HT1080 (cell line): Measurements from ENCODE around the gene SCFD2. TPM values are rescaled to one million over a fixed set of nuclear protein-coding genes. Genes with fewer than 3 reads are reported as not detected.

Experiments
- DNase-seq: peaks from one replicate; pipeline ENCODE4 v3.0.0-alpha.2; 2015; ENCODE audit warnings: low read depth
- total RNA-seq: library from RNA; depleted of rRNA; stranded (reverse); fragments of >200 nt; shearing (Covaris generic); gene quantifications from 2 replicates; pipeline ENCODE4 v1.2.3, GENCODE V29; 2014

SCFD2 gene
- total RNA-seq, 1 experiment from 2014 or later, result 28.0 TPM

DNA sequence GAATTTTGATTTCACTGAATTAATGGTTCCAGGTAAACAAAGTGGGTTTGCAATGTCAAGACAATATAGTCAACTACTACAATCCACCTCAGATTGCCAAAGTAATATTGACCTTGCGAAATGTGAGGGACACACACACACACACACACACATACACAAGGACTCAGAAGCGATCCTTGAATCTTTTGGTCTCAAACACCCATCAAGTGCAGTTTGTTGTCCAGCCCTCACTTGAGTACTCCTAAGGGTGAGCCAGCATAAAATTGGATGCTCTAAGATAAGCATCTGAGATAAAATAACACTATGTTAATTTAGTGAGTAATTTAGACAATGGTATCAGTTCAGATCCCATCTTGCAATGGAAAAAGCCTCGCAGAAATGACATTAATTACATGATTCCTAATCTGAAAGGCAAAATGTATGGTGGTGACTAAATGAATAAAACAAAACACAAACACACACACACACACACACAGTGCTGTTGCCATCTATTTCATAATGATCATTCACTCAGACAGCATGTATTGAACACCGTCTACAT, 401.2 kb downstream of the SCFD2 start:
- DNase-seq, result no peak

DNA sequence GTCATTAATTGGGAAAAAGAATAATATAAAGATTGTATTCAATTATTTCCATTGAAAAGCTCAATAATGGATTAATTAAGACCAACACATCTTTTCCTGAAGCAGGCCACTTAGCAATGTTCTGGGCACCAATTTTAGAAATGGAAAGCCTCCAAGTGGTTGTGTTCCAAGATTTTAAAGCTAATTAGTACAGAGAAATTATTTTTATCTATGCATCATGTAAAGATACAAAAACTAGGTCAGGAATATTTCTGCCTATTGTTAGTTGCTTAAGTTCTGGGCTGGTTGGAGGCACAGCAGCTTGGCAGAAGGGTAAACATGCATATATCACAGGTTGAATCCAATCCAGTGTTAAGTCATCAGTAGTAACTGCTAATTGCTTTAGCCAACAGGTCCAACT, 401.9 kb downstream of the SCFD2 start:
- no peak for DNase-seq

- no peak for DNase-seq
These were observed 403.1 kb downstream of the SCFD2 start for GRCh38 chr4:52962721-52963120.

DNA sequence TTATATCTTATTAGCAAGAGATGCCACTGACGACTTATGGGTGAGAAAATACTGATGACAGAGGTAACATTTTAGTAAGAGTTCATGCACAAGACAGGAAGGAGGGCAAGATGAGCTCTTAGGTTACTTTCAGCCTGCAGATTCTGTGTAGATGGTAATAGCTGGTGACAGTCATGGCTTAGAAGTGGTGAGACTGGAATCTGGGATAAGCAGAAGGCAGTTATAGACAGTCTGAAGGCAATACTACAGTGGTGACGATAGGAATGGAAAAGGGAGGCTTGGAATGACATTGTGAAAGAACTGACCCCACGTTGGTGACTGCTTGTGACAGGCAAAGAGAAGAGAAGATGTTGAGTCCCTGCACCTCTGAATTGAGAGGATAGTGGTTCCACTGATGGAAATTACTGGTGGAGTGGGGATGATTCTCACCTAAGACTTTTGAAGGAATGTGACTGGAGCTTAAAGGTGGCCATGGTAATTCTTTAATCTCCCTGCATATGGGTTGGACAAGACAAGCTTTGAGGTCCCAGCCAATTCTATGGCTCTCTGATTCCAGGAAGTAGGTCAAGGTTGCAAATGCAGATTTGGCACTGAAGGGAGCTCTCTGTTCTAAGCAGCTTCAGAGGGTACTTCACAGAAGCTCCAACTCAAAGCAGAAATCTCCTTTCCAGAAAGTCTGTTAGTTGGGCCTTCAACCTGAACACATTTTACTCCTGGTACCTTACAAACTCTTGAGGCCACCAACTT, 404.0 kb downstream of the SCFD2 start:
- DNase-seq, result no peak

DNA sequence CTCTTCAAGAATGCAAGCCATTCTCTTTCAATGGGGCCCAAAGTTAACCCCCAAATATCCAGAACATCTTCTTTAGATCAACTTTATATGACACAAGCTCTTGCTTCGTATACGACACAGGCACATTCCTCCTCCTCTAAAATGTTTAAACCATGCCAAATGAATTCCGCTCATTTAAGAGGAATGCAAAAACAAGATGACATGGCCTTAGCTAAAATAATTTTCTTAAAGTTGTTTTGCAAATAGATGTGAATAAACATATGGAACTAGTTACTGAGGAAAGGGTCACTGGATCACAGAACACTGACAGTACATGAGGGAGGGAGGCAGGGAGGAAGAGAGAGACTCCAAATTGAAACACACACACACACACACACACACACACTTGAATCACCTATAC, 406.3 kb downstream of the SCFD2 start:
- no peak for DNase-seq

DNA sequence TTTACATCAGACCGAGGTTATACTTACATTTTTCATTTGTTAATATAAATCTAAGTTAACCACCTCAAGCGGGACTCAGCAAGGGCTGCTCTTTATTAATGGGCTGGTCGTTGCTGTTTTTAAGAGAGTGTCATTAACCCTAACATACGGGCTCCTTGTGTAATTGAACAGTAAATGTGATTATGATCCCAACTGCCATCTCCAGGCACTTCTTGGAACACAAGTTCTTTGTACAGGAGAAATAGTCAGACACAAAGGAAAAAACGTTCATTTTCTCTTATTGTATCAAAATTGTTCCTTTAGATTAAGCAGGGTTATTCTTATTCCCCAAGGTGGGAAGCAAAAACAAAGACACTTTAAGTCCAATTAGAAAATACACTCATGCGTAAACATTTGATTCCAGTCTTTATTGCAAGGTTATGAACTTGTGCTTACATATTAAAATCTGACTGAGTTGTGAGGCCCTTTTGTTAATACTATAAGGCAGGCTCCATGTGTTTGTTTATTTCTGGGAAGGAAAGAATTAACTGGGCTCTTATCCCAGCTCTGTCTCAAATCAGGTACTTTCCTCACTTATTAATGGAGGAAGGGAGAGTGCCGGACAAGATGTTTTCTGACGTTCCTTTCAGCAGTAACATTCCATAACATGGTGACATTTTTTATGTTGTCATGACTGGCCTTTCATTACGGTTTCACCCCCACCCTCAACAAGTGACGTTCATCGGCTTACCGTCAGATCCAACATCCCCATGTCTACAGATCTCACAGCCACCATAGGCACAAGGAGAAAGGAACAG, 407.8 kb downstream of the SCFD2 start:
- no peak for DNase-seq

- no peak for DNase-seq
These were observed 408.6 kb downstream of the SCFD2 start for GRCh38 chr4:52957220-52957686.

DNA sequence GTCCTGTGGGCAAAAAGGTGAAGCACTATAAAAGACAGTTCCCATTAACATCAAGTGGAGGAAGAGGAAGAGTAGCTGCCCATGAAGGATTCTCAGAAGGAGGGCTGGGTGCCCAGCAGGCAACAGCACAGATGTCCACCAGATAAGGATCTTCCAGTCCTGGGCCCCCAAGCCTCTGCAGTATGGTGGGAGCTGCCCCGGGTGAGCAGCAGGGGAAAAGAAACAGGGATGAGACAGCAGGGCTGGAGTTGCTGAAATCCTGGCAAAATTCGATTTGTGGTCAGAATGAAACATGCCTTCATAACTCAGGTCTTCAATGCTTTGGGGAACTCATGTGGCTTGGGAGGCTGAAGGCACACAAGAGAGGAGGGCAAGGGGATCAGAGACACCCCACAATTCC, 409.2 kb downstream of the SCFD2 start:
- no peak for DNase-seq

DNA sequence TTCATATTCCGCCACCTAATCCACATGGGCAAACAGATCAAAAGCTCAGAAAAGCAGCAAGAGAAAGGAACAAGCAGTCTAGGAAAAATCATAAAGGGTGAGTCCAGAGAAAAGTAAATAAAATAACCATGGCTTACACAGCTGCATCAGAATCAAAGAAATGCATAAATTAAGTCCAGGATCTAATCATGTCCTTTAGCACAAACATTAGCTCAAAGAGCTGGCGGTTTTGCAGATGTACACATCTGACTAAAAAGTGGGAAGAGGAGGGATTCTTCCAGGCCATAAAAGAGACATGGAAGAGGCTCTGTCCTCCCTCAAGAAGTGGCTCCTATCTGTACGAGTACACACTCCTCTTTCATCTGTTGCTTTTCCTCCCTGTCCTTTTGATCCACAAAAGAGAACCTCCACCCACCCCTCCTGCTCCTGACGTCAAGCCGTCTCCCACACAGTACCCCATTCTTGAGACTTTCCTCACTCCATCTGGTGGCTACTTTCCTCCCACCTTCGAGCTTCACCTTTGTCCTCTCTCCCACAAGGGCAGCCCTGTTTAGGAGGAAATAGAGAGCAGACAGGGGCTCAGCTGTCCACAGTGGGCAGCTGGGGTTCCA, 411.2 kb downstream of the SCFD2 start:
- DNase-seq, result no peak

- DNase-seq, result no peak
These were observed 413.3 kb downstream of the SCFD2 start for GRCh38 chr4:52952540-52952939.

GRCh38 chr4:52951016-52951415, 414.8 kb downstream of the SCFD2 start:
- peak; percentile 21 for DNase-seq

DNA sequence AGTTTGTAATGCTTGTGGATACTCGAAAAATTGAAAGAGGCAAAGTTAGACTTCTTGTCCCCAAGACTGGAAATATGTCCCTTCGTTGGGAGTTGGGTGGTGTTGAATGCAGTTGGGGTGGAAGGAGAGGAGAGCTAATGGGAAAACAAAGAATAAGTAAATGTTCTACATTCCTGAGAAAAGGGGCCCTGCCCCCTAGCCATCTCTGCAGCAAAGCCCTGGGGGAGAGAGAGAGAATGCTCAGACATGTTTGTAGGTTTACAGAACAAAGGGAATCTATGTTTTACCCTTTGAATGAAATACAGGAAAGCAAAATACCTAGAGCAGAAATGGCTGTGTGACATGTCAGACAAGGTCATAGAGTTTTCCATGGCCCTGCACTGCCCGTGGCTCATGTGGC, 415.6 kb downstream of the SCFD2 start:
- DNase-seq, result no peak

- DNase-seq, result no peak
These were observed 416.5 kb downstream of the SCFD2 start for GRCh38 chr4:52949336-52949735.

DNA sequence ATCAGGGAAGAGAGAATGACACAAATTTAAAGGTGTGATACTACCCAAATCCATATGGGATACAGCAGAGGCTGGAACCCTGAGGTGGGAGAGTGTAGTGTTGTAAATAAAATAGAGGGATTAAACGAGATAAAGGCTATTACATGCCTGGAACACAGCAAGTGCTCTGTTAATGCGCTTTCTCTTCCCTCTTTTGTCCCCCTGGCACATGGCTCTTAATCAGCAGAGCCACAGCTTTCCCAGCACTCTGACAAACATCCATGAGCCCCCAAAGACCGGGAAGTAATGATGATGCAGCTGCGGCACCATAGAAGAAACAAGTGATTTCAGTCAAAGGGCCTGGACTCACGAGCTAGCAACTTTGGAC, 417.8 kb downstream of the SCFD2 start:
- DNase-seq, result no peak

DNA sequence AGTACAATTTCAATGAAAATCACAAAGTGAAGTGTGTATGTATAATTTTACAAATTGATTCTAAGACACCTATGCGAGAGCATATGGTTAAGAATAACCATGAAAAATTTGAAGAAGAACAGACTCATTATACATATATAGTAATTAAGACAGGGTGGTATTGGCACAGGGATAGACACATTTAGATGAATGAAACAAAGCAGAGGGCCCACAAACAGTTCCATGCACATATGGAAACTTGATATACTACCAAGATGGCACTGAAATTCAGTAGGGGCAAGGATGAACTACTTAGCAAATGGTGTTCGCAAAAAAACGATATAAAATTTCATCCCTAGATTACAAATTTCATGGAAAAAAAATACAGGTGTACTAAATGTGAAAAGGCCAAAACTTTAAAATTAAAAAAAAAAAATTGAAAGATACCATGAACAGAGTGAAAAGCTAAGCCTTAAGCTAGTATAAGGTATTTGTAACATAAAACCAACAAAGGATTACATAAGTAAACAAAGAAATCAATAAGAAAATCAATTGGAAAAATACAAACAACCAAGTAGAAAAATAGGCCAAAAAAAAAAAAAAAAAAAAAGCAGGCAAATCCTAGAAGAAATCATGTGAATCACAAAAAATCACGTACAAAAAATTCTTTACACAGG, 418.3 kb downstream of the SCFD2 start:
- DNase-seq, result no peak

- DNase-seq, result no peak
These were observed 419.0 kb downstream of the SCFD2 start for GRCh38 chr4:52946855-52947254.

DNA sequence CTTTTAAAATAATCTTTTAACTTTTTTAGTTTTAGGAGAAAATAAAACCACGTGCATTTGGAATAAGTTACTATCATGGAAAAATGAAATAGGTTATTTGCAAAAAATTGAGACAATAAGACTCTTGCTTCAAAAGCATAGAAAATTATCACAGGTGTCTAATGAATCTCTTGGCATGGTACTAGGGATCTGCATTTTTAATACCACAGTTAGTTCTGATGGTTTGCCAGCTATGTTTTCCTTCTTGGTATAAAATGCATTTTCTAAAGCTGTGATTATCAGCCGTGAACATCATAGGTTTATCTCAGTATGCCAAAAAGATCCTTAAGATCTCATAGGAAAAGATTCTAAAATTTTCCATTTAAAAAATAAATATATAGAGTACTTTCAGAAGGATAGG, 419.9 kb downstream of the SCFD2 start:
- no peak for DNase-seq

GRCh38 chr4:52945326-52945898, 420.4 kb downstream of the SCFD2 start:
- DNase-seq, result no peak

GRCh38 chr4:52943677-52944076, 422.2 kb downstream of the SCFD2 start:
- DNase-seq, result no peak

DNA sequence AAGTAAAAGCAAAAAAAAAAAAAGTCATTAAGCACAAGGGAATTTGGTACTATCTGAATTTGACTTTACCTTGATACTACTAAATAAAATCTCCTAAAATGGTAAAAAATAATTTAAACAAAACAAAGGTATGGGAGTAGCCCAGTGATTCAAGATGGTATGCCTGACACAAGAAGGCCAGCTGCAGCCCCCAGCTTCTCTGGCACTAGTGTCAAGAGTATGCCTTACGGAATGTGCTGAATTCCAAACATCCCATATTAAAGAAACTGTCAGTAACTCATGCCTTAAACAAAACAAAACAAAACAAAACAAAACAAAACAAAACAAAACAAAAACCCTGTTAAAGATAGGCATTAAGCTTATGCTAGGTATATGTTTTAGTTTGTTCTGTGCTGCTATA, 422.9 kb downstream of the SCFD2 start:
- DNase-seq, result no peak

GRCh38 chr4:52941450-52941849, 424.4 kb downstream of the SCFD2 start:
- no peak for DNase-seq
